Lung (tissue), 12 donors: ENCODE data around the gene RIC1. TPM values are rescaled to one million over a fixed set of nuclear protein-coding genes. Genes with fewer than 3 reads are reported as not detected.

Source experiments
- ATAC-seq: fragments of 200-7000 bp; cut with Tn5 transposase; one replicate; pipeline ENCODE4 v1.9.1; 2020; ENCODE audit warnings: moderate number of reproducible peaks; ENCODE audit not compliant: insufficient read depth, low FRiP score
- DNase-seq, 3 donors: peaks; one replicate each; pipeline ENCODE4 v3.0.0-alpha.2; 2013 to 2017
- H3K27ac ChIP-seq, 2 donors: one replicate each; pipeline ENCODE4 v1.5.1; 2013; ENCODE audit warnings: mild to moderate bottlenecking in 2 of 2, moderate library complexity in 2 of 2, control low read depth in 1 of 2, inconsistent platforms in 1 of 2, low read depth in 1 of 2, low read length in 1 of 2
- H3K27me3 ChIP-seq, 3 donors: one replicate each; pipeline ENCODE4 v1.5.1; 2013; ENCODE audit warnings: low read length in 2 of 3; ENCODE audit not compliant: control insufficient read depth in 3 of 3, insufficient read depth in 3 of 3
- H3K36me3 ChIP-seq, 4 donors: one replicate each; pipeline ENCODE4 v1.5.1; 2013; ENCODE audit warnings: low read length in 4 of 4, mild to moderate bottlenecking in 1 of 4, moderate library complexity in 1 of 4; ENCODE audit not compliant: control insufficient read depth in 4 of 4, insufficient read depth in 4 of 4
- H3K4me1 ChIP-seq, 5 donors: one replicate each; pipeline ENCODE4 v1.5.1; 2013; ENCODE audit warnings: low read length in 5 of 5, mild to moderate bottlenecking in 2 of 5, moderate library complexity in 1 of 5; ENCODE audit not compliant: control insufficient read depth in 5 of 5, insufficient read depth in 5 of 5
- H3K4me3 ChIP-seq: one replicate; pipeline ENCODE4 v1.5.1; 2013; ENCODE audit warnings: mild to moderate bottlenecking, control low read depth, moderate library complexity
- H3K9ac ChIP-seq, 2 donors: one replicate each; pipeline ENCODE4 v1.5.1; 2013; ENCODE audit warnings: low read length in 2 of 2, control low read depth in 1 of 2; ENCODE audit not compliant: insufficient read depth in 1 of 2
- H3K9me3 ChIP-seq, 4 donors: one replicate each; pipeline ENCODE4 v1.5.1; 2013; ENCODE audit warnings: low read length in 3 of 4, mild to moderate bottlenecking in 1 of 4, moderate library complexity in 1 of 4; ENCODE audit not compliant: control insufficient read depth in 4 of 4, insufficient read depth in 3 of 4
- WGBS, 2 donors: extraction: QIAGEN DNeasy Blood & Tissue Kit; methylation state at CpG; one replicate each; pipeline ENCODE4 v1.1.7; 2013; 5-methylcytosine and 5-hydroxymethylcytosine counted together
- polyA plus RNA-seq, 2 donors: library from polyadenylated mRNA; stranded (reverse); fragments of 200-250 nt; gene quantifications; one replicate each; pipeline ENCODE4 v1.2.1, GENCODE V29; 2013
- total RNA-seq, 2 donors: library from RNA; depleted of rRNA in 1 of 2; stranded (reverse); fragments of >200 nt in 1 of 2; gene quantifications; one replicate each; pipeline ENCODE4 v1.2.1, GENCODE V29; 2014 to 2021
- TF ChIP-seq, protein P1 (sequence below): IDR thresholded peaks from 2 replicates; pipeline ENCODE4 v1.5.1; 2012; ENCODE audit warnings: mild to moderate bottlenecking; ENCODE audit errors: control extremely low read depth, extremely low read depth
- donor health status: control.
- donor health status: control.
- donor health status: Bipolar disorder and iron deficiency.
- donor health status: healthy.
- donor health status: DM: yes; HTN: yes; CAD: no.

RIC1 gene
- total and polyA plus RNA-seq, 4 donors = 3.5 to 46.0 (median 14.4) TPM

DNA sequence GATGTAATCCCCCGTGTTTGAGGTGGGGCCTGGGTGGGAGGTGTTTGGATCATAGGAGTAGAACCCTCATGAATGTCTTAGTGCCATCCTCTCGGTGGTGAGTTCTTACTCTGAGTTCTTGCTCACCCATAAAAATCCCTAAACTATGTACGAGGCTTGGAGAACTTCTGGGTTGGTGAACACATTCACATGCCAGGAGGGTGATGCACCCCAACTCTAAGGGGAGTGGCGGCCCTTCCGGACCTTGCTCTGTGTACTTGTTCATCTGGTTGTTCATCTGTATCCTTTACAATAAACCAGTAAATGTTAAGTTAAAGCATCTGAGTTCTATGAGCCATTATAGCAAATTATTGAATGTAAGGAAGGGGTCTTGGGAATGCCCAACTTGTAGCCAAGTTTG lies 36.0 kb upstream of the RIC1 start:
- WGBS, 2 donors = 92% methylated on average over 5 of the region's 5 CpGs
- H3K27ac ChIP-seq = no peak overlapping the region
- H3K4me1 ChIP-seq = peaks cover 0 to 4% (median 0%) of the 10 kb centered on the region in 5 donors
- ATAC-seq = no peak
- no peak overlapping the region for H3K4me3 ChIP-seq
- H3K36me3 ChIP-seq = no peaks in the 10 kb centered on the region
- no peak overlapping the region for H3K9ac ChIP-seq
- TF ChIP-seq, protein P1, sequence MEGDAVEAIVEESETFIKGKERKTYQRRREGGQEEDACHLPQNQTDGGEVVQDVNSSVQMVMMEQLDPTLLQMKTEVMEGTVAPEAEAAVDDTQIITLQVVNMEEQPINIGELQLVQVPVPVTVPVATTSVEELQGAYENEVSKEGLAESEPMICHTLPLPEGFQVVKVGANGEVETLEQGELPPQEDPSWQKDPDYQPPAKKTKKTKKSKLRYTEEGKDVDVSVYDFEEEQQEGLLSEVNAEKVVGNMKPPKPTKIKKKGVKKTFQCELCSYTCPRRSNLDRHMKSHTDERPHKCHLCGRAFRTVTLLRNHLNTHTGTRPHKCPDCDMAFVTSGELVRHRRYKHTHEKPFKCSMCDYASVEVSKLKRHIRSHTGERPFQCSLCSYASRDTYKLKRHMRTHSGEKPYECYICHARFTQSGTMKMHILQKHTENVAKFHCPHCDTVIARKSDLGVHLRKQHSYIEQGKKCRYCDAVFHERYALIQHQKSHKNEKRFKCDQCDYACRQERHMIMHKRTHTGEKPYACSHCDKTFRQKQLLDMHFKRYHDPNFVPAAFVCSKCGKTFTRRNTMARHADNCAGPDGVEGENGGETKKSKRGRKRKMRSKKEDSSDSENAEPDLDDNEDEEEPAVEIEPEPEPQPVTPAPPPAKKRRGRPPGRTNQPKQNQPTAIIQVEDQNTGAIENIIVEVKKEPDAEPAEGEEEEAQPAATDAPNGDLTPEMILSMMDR = no peak
- no peaks in the 10 kb centered on the region for H3K27me3 ChIP-seq
- no peaks in the 10 kb centered on the region for H3K9me3 ChIP-seq
- DNase-seq = no peak

DNA sequence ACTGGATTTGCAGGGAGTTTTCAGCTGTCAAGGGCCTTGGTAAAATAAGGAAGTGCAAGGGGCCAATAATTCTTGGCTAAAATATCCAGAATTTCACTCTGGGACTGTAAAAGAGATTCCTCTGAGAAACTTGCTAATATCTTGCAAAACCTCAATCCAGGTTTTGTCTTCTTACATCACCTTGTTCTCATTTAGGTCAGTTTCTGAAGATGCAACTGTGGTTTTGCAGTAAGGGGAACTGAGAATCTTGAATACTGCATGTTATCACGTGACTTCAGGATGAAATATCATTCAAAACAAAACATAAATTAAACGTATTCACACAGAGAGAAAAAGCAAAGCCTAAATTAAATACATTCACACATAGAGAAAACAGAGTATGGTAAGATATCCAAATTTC lies 35.0 kb upstream of the RIC1 start:
- H3K4me1 ChIP-seq = peaks cover 0 to 4% (median 0%) of the 10 kb centered on the region in 5 donors
- no peak overlapping the region for H3K27ac ChIP-seq
- DNase-seq = no peak
- no peak overlapping the region for H3K9ac ChIP-seq
- H3K27me3 ChIP-seq = no peaks in the 10 kb centered on the region
- H3K4me3 ChIP-seq = no peak overlapping the region
- H3K36me3 ChIP-seq = no peaks in the 10 kb centered on the region
- no peak for ATAC-seq
- TF ChIP-seq, protein P1 = no peak
- no peaks in the 10 kb centered on the region for H3K9me3 ChIP-seq
- WGBS, 2 donors = 35 to 59% methylated on average over 2 of the region's 2 CpGs

DNA sequence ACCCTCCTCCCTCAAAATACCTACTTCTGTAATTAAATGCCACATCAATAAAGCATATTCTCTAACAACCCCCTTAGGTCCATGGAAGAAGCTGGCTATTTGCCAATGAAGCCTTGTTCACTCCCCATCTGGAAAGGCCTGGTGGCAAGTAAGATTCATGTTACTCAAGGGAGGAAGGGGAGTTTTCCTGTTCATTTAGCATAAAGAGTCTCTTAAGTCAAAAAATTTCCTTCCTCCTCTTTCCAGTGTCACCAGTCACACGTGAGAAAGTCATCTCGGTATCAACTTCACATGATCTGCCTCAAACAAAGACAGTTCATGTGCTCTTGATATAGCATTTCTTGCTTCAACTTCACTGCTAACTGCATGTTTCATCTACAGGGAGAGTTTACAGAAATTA lies 32.7 kb upstream of the RIC1 start:
- Histone ChIP-seq H3K9ac (no peak overlapping the region), H3K27ac (no peak overlapping the region), H3K36me3 (no peaks in the 10 kb centered on the region), H3K4me1 (no peaks in the 10 kb centered on the region), H3K27me3 (no peaks in the 10 kb centered on the region), H3K9me3 (no peaks in the 10 kb centered on the region), H3K4me3 (no peak overlapping the region)
- no peak for DNase-seq
- no peak for ATAC-seq
- 23 to 33% methylated on average over 2 of the region's 2 CpGs for WGBS, 2 donors
- TF ChIP-seq, protein P1 = no peak
